Muscle layer of colon (tissue), 2 donors: ENCODE results near the gene ACOT6.
"Not testable (repeated sequence)": the region's sequence is repeated elsewhere in the genome, so short reads cannot be mapped to it uniquely, and the experiment has no call there.

Source experiments
- H3K27ac ChIP-seq: one replicate; pipeline ENCODE4 v1.7.0; 2013; ENCODE audit warnings: low read depth, mild to moderate bottlenecking, low read length, moderate library complexity
- H3K27me3 ChIP-seq, 2 donors: one replicate each; pipeline ENCODE4 v1.7.0; 2013; ENCODE audit warnings: low read length in 2 of 2, mild to moderate bottlenecking in 2 of 2; ENCODE audit not compliant: insufficient read depth in 2 of 2, control insufficient read depth in 1 of 2
- H3K36me3 ChIP-seq: one replicate; pipeline ENCODE4 v1.7.0; 2013; ENCODE audit warnings: mild to moderate bottlenecking, low read length; ENCODE audit not compliant: insufficient read depth
- H3K4me1 ChIP-seq: one replicate; pipeline ENCODE4 v1.7.0; 2013; ENCODE audit warnings: mild to moderate bottlenecking, low read length; ENCODE audit not compliant: insufficient read depth
- H3K4me3 ChIP-seq, 2 donors: one replicate each; pipeline ENCODE4 v1.7.0; 2013; ENCODE audit warnings: low read length in 2 of 2, low read depth in 1 of 2, mild to moderate bottlenecking in 1 of 2, moderate library complexity in 1 of 2
- H3K9ac ChIP-seq: one replicate; pipeline ENCODE4 v1.7.0; 2013; ENCODE audit warnings: low read length
- H3K9me3 ChIP-seq: one replicate; pipeline ENCODE4 v1.7.0; 2013; ENCODE audit warnings: mild to moderate bottlenecking, low read length
- donor health status: abdominal sarcoma.
- donor health status: Adenocarcinoma of cecum.

Gene ACOT6

DNA sequence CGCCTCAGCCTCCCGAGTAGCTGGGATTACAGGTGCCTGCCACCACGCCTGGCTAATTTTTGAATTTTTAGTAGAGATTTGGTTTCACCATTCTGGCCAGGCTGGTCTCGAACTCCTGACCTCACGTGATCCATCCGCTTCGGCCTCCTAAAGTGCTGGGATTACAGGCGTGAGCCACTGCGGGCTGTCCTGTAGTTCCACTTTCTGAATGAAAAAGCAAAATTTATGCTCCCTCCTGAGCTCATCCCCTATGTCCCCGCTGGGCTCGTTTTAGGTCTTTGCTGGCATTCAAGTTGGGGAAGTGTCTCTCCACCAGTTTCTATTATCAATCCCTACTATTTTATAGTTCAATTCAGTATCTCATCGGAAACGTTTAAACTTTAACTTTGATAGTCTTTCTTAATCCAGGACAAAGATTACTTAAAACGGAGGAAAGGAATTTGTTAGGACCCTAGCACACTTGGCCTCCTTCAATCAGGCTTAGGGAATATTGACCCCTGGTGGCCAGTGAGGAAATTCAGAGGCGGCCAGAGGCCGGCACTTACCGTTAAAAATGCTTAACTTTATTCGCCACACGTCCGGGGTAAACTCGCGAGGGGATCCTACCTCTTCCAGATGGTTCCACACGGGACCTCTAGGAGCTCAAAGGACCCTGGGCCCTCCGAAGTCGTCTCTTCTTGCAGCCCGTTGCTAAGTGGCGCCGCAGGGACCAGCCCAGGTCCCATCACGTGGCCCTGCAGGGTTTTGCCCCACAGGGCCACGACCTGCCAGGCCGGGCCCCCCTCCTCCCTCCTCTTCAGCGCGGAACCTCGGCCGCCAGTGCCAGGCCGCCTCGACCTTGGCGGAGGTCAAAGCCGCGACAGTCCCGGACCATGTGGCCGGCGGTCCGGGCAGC, 21.0 kb downstream of the ACOT6 start:
- no peaks in the 10 kb centered on the region for H3K36me3 ChIP-seq
- no peaks in the 10 kb centered on the region for H3K4me1 ChIP-seq
- H3K27ac ChIP-seq = peak overlapping the region; percentile 27
- H3K9ac ChIP-seq = peak overlapping the region; percentile 61
- no peaks in the 10 kb centered on the region for H3K27me3 ChIP-seq
- peak overlapping the region; percentile 47 to 73 for H3K4me3 ChIP-seq
- H3K9me3 ChIP-seq = no peaks in the 10 kb centered on the region

DNA sequence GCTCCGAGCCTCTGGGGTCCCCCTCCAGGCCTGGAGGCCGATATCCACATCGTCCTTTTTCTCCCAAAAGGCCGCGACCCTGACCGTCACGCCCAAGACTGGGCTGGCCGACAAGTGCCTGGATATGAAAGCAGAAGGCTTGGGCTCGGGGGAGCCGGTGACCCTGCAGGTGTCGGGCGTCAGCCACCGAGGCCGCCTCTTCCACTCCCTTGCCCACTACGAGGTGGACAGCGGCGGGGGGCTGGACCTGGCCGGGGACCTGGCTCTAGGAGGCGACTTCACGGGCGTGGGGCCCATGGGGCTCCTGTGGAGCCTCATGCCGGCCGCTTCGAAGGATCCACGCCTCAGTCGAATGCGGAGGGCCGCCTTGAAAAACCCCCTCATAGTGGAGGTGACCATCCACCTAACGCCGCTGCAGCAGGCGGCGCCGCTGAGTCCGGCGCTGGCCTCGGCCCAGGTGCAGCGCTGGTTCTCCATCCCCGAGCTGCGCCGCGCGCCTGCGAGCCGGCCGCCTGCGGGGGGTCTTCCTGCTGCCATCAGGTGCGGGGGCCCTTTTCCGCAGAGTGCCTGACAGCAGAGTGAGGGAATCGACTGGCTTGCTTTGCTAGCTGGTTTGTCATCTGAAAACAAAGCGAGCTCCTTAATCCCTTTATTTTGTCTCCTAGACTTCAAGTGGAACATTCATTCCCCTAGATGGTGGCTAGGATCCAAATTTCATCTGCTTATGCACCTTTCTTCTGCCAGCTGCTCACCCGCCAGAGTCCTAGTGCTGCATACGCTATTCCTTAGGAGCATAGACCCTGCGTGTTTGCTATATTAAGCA, 21.9 kb downstream of the ACOT6 start:
- peak overlapping the region; percentile 61 for H3K9ac ChIP-seq

DNA sequence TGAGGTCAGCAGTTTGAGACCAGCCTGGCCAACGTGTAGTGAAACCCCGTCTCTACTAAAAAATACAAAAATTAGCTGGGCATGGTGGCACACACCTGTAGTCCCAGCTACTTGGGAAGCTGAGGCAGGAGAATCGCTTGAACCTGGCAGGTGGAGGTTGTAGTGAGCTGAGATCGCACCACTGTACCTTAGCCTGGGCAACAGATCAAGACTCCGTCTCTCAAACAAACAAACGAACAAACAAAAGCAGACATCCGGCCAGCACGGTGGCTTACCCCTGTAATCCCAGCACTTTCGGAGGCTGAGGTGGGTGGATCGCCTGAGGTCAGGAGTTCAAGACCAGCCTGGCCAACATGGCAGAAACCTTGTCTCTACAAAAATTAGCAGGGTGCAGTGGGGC, 24.0 kb downstream of the ACOT6 start:
- not testable (repeated sequence) for H3K27ac ChIP-seq, H3K36me3 ChIP-seq

More for the DNA sequence above, 21.9 kb downstream of the ACOT6 start:
- Histone ChIP-seq H3K4me1 (no peaks in the 10 kb centered on the region), H3K27me3 (no peaks in the 10 kb centered on the region), H3K36me3 (no peaks in the 10 kb centered on the region), H3K4me3 (peak overlapping the region; percentile 47 to 73), H3K27ac (peak overlapping the region; percentile 27), H3K9me3 (no peaks in the 10 kb centered on the region)

DNA sequence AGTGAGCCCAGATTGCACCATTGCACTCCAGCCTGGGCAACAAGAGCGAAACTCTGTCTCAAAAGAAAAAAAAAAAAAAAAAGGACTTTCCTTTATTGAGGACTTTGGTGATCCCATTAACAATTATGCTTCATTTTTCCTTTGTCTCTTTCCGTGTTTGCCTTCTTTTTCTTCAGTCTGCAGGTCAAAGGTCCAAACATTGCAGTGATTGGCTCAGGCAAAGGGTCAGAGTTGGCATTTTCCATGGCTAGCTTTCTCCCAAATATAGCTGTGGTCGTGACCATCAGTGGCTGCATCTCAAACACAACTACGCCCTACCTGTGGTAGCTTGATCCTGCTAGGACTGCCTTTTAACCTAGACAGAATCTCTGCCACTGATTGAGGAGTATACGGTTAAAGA, 25.5 kb downstream of the ACOT6 start:
- H3K4me3 ChIP-seq = no peak overlapping the region
- H3K27me3 ChIP-seq = no peaks in the 10 kb centered on the region
- H3K36me3 ChIP-seq = no peaks in the 10 kb centered on the region
- no peak overlapping the region for H3K27ac ChIP-seq
- H3K9me3 ChIP-seq = no peaks in the 10 kb centered on the region
- H3K9ac ChIP-seq = no peak overlapping the region
- no peaks in the 10 kb centered on the region for H3K4me1 ChIP-seq

More for the DNA sequence above, 24.0 kb downstream of the ACOT6 start:
- H3K9ac ChIP-seq, H3K9me3 ChIP-seq, H3K4me3 ChIP-seq, H3K27me3 ChIP-seq, H3K4me1 ChIP-seq: not testable (repeated sequence)

DNA sequence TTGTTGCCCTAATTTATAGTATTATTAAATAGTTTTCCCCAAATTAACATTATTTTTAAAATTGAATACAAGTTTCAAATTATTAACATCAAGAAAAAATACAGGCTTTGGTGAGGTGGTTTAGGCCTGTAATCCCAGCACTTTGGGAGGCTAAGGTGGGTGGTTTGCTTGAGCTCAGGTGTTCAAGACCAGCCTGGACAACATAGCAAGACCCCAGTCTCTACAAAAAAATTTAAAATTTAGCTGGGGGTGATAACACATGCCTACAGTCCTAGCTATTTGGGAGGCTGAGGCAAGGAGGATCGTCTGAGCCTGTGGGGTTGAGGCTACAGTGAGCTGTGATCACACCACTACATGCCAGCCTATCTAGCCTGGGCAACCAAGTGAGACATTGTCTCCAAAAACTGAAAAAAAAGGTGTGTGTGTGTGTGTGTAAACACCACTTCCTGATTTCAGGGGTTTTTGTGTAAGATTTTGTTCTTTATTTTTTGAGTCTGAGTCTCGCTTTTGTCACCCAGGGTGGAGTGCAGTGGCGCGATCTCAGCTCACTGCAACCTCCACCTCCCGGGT, 28.6 kb downstream of the ACOT6 start:
- Histone ChIP-seq H3K27ac (no peak overlapping the region), H3K27me3 (no peaks in the 10 kb centered on the region), H3K36me3 (no peaks in the 10 kb centered on the region), H3K9me3 (no peaks in the 10 kb centered on the region), H3K4me3 (no peak overlapping the region), H3K4me1 (peaks cover 8% of the 10 kb centered on the region), H3K9ac (no peak overlapping the region)

DNA sequence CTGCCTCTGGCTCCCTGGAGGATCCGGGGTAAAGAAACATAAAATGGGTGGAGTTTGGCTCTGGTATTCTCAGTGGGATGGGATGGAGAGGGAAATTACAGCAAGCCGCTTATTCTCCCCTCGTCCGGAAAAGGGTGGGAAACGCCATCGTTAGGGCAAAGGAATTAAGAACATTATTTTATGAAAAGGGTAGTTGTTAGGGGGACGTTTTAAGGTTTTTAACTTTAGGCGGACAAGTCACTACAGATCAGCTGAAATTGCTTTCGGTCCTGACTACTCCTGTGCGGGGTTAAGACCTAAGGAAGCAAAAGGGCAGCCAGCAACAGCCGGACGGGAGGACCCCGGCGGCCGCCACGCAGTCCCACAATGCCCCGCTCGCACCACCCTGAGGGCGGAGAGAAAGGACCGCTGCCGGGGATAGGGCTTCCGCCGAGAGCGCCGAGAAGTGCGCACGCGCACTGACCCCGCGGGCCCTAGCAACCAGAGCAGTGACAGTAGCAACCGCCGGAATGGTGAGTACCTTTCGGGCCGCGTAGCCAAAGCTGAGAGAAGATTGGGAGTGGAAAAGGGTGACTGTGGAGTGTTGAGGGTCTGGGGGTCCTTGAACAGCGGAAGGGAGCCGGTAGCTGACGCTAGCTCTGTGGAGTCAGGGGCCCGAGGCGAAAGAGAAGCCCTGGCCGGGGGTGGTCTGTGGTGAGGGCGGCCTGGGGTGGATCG, 32.4 kb downstream of the ACOT6 start, which contains the start of gene DNAL1:
Gene DNAL1 (plus strand): TSS at position 456 of the 717 bp plus-strand sequence. CDS start 54 bp downstream, at position 510.
- H3K9me3 ChIP-seq = no peaks in the 10 kb centered on the region
- H3K4me1 ChIP-seq = peaks cover 8% of the 10 kb centered on the region
- H3K27ac ChIP-seq = peak within 1 kb of the TSS; percentile 86

DNA sequence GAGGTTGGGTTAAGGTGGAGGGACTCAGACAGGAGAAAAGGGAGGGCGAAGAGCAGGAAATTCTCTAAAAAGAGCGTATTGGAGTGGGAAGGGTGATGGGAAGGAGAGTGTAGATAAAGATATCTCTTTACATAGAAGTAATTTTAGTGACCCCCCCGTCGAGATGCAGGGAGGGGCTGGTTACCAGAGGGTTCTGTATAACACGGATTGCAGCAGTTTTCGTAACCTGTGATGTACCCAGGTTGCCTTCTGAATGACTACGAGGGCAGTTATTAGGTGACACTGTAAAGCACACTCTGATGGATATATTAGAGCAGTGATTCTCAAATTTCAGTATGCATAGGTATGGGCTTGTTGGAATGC, 32.9 kb downstream of the ACOT6 start:
- H3K27ac ChIP-seq = peak overlapping the region; percentile 86
- peaks cover 8% of the 10 kb centered on the region for H3K4me1 ChIP-seq
- peak overlapping the region; percentile 63 for H3K9ac ChIP-seq
- H3K27me3 ChIP-seq = no peaks in the 10 kb centered on the region
- H3K9me3 ChIP-seq = no peaks in the 10 kb centered on the region
- H3K36me3 ChIP-seq = no peaks in the 10 kb centered on the region
- H3K4me3 ChIP-seq = peak overlapping the region; percentile 72 to 93

More for the DNA sequence above, 32.4 kb downstream of the ACOT6 start, which contains the start of gene DNAL1:
- H3K27me3 ChIP-seq = no peaks in the 10 kb centered on the region
- peak within 1 kb of the TSS; percentile 72 to 93 for H3K4me3 ChIP-seq
- H3K36me3 ChIP-seq = no peaks in the 10 kb centered on the region
- H3K9ac ChIP-seq = peak within 1 kb of the TSS; percentile 70

DNA sequence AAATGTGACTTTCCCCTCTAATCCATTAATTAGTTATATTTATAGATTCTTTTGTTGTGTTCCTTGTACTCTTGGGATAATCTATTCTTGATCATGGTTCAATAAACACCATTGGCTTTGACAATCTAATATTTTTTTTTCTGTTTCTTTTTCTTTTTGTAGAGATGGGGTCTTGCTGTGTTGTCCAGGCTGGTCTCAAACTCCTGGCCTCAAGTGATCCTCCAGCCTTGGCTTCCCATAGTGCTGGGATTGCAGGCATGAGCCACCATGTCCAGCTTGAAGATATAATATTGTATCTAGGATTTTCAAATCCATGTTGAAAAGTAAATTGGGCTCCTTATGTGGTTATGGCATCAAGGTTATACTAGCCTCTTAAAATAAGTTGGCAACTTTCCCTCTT, 38.7 kb downstream of the ACOT6 start:
- Histone ChIP-seq H3K27me3 (no peaks in the 10 kb centered on the region), H3K9ac (no peak overlapping the region), H3K36me3 (no peaks in the 10 kb centered on the region), H3K4me1 (no peaks in the 10 kb centered on the region), H3K27ac (no peak overlapping the region), H3K4me3 (no peak overlapping the region), H3K9me3 (no peaks in the 10 kb centered on the region)

DNA sequence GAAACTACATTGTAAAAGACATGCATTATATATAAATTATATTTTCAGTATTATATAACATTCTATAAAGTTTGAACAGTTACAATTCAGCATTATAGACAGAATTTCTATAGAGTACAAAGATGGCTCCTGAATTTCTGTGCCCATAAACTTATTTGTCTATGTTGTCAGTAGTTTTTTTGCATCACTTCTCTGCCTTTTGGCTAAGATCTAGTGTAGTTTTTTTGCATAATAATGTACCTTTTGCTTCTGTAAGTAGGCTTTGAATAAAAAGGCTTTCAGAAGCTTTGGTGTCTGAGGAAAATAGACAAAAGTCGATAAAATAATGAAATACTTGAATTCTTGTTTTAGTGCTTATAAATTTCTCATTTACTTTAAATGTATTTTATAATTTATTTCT, 43.5 kb downstream of the ACOT6 start:
- Histone ChIP-seq H3K27ac (no peak overlapping the region), H3K9ac (no peak overlapping the region)

DNA sequence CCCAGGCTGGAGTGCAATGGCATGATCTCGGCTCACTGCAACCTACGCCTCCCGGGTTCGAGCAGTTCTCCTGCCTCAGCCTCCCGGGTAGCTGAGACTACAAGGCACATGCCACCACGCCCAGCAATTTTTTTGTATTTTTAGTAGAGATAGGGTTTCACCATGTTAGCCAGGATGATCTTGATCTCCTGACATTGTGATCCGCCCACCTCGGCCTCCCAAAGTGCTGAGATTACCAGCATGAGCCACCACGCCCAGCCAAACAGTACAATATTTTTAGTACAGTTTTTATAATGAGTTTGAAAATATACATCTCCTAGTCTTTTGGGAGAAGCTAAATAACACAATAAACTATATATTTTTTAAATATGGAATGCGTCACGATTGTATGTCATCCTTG, 46.9 kb downstream of the ACOT6 start:
- not testable (repeated sequence) for H3K9me3 ChIP-seq, H3K27ac ChIP-seq, H3K36me3 ChIP-seq, H3K4me3 ChIP-seq, H3K27me3 ChIP-seq, H3K9ac ChIP-seq, H3K4me1 ChIP-seq

More for the DNA sequence above, 43.5 kb downstream of the ACOT6 start:
- Histone ChIP-seq H3K4me3 (no peak overlapping the region), H3K36me3 (no peaks in the 10 kb centered on the region), H3K27me3 (no peaks in the 10 kb centered on the region), H3K9me3 (no peaks in the 10 kb centered on the region), H3K4me1 (no peaks in the 10 kb centered on the region)

DNA sequence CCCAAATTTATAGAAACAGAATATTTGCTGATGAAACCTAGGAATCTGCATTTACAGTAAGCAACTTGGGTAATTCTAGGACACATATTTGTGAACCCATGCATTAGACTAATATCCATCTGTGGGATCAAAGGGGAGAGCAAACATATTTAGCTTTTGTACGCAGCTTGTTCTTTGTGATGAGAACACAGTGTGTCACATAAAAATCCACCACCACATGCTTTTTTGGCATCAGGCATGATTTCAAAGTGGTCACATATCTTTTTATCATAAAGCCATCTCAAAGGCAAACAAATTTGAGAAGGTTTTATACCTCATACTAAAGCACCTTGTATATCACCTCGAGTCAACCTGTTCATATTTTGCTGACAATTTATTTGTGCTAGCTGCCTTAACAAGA, 48.2 kb downstream of the ACOT6 start:
- Histone ChIP-seq H3K36me3 (no peaks in the 10 kb centered on the region), H3K9ac (no peak overlapping the region), H3K9me3 (no peaks in the 10 kb centered on the region), H3K4me3 (no peak overlapping the region), H3K27ac (no peak overlapping the region), H3K4me1 (no peaks in the 10 kb centered on the region), H3K27me3 (no peaks in the 10 kb centered on the region)
